HEK293T (cell line): ENCODE measurements around the gene PSMB7.

ENCODE experiments used
- ARNT ChIP-seq: fragments of 450-650 bp; IDR thresholded peaks from 2 replicates; pipeline ENCODE4 v1.6.1; 2017; ENCODE audit warnings: mild to moderate bottlenecking
- FOXK2 ChIP-seq: fragments of 450-650 bp; IDR thresholded peaks from 2 replicates; pipeline ENCODE4 v1.6.1; 2016; ENCODE audit warnings: mild to moderate bottlenecking
- NFRKB ChIP-seq: fragments of 450-650 bp; IDR thresholded peaks from 2 replicates; pipeline ENCODE4 v1.6.1; 2016; ENCODE audit warnings: mild to moderate bottlenecking, moderate library complexity
- PKNOX1 ChIP-seq: fragments of 450-650 bp; IDR thresholded peaks from 2 replicates; pipeline ENCODE4 v1.6.1; 2016
- SUZ12 ChIP-seq: fragments of 450-650 bp; IDR thresholded peaks from 2 replicates; pipeline ENCODE4 v1.6.1; 2016; ENCODE audit warnings: mild to moderate bottlenecking
- TARDBP ChIP-seq: fragments of 450-650 bp; IDR thresholded peaks from 2 replicates; pipeline ENCODE4 v1.6.1; 2016
- ZNF384 ChIP-seq: fragments of 450-650 bp; IDR thresholded peaks from 2 replicates; pipeline ENCODE4 v1.6.1; 2016

GRCh38 chr9:124304285-124304684 lies 111.0 kb downstream of the PSMB7 start:
- TF ChIP-seq PKNOX1 (no peak), NFRKB (no peak), FOXK2 (no peak), ARNT (no peak), TARDBP (no peak), SUZ12 (no peak), ZNF384 (no peak)
